Measurements from ENCODE around the gene CMAS.
"Not testable (repeated sequence)": the region's sequence is repeated elsewhere in the genome, so short reads cannot be mapped to it uniquely, and the experiment has no call there.

Gene CMAS

GRCh38 chr12:22002430-22002829 lies 43.6 kb upstream of the CMAS start:
- Histone ChIP-seq H3K27me3 (replicated peaks; ENCODE audit: insufficient read depth, low read length) (no peaks in the 10 kb centered on the region), H3K4me3 (ENCODE audit: low read length) (no peak overlapping the region), H3K9me2 (replicated peaks; ENCODE audit: insufficient read depth, low read length) (no peaks in the 10 kb centered on the region), H3K9ac (ENCODE audit: low read length) (no peak overlapping the region), H3K9me3 (replicated peaks; ENCODE audit: insufficient read depth, low read length) (no peaks in the 10 kb centered on the region), H3K79me2 (ENCODE audit: low read length) (no peaks in the 10 kb centered on the region), H3K4me1 (ENCODE audit: low read length) (no peaks in the 10 kb centered on the region), H3K27ac (ENCODE audit: low read length) (no peak overlapping the region), H3K36me3 (replicated peaks; ENCODE audit: insufficient read depth, low read length) (no peaks in the 10 kb centered on the region), H4K20me1 (ENCODE audit: insufficient read depth, low read length) (no peaks in the 10 kb centered on the region), H3K4me2 (ENCODE audit: low read depth, low read length) (no peak overlapping the region), H2AFZ (ENCODE audit: low read length) (no peak overlapping the region), H3F3A (ENCODE audit: insufficient read depth, low read length) (no peaks in the 10 kb centered on the region)
- DNase-seq: no peak
- TF ChIP-seq, protein P1, sequence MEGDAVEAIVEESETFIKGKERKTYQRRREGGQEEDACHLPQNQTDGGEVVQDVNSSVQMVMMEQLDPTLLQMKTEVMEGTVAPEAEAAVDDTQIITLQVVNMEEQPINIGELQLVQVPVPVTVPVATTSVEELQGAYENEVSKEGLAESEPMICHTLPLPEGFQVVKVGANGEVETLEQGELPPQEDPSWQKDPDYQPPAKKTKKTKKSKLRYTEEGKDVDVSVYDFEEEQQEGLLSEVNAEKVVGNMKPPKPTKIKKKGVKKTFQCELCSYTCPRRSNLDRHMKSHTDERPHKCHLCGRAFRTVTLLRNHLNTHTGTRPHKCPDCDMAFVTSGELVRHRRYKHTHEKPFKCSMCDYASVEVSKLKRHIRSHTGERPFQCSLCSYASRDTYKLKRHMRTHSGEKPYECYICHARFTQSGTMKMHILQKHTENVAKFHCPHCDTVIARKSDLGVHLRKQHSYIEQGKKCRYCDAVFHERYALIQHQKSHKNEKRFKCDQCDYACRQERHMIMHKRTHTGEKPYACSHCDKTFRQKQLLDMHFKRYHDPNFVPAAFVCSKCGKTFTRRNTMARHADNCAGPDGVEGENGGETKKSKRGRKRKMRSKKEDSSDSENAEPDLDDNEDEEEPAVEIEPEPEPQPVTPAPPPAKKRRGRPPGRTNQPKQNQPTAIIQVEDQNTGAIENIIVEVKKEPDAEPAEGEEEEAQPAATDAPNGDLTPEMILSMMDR (IDR thresholded peaks at IDR 0.05; ENCODE audit: low read length): no peak
- TF ChIP-seq EZH2 (optimal IDR thresholded peaks at IDR 0.05; ENCODE audit: low read depth, low read length) (no peak), EZH2phosphoT487 (IDR thresholded peaks at IDR 0.05; ENCODE audit: low read length) (no peak)

- not testable (repeated sequence) for H3K4me3 ChIP-seq (ENCODE audit: low read length); H4K20me1 ChIP-seq (ENCODE audit: insufficient read depth, low read length); H3F3A ChIP-seq (ENCODE audit: insufficient read depth, low read length); H3K27me3 ChIP-seq (replicated peaks; ENCODE audit: insufficient read depth, low read length); H3K4me1 ChIP-seq (ENCODE audit: low read length); H3K9ac ChIP-seq (ENCODE audit: low read length); DNase-seq; H3K27ac ChIP-seq (ENCODE audit: low read length); H3K4me2 ChIP-seq (ENCODE audit: low read depth, low read length); H3K36me3 ChIP-seq (replicated peaks; ENCODE audit: insufficient read depth, low read length); H3K9me2 ChIP-seq (replicated peaks; ENCODE audit: insufficient read depth, low read length); H2AFZ ChIP-seq (ENCODE audit: low read length); H3K79me2 ChIP-seq (ENCODE audit: low read length); H3K9me3 ChIP-seq (replicated peaks; ENCODE audit: insufficient read depth, low read length)
These were observed 38.2 kb upstream of the CMAS start for GRCh38 chr12:22007794-22008193.

DNA sequence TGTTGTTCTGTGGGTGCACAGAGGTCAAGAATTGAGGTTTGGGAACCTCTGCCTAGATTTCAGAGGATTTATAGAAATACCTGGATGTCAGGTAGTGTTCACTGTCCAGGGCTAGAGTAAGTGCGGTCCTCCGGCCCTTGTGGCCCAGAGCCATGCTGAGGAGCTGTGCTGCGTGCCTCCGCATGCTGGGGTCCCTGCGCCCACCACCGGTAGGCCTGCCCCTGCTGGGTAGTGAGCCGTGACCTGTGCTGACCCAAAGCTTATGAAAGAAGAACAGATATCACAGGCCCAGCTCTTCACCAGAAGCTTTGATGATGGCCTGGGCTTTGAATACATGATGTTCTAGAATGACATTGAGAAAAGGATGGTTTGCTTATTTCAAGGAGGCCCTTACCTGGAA lies 37.8 kb upstream of the CMAS start:
- H3K9ac ChIP-seq (ENCODE audit: low read length): no peak overlapping the region
- TF ChIP-seq EZH2 (optimal IDR thresholded peaks at IDR 0.05; ENCODE audit: low read depth, low read length) (no peak), EZH2phosphoT487 (IDR thresholded peaks at IDR 0.05; ENCODE audit: low read length) (no peak)
- TF ChIP-seq, protein P1 (IDR thresholded peaks at IDR 0.05; ENCODE audit: low read length): no peak
- no peaks in the 10 kb centered on the region for H3F3A ChIP-seq (ENCODE audit: insufficient read depth, low read length)
- H3K79me2 ChIP-seq (ENCODE audit: low read length): no peaks in the 10 kb centered on the region
- no peak overlapping the region for H3K4me3 ChIP-seq (ENCODE audit: low read length)
- no peak for DNase-seq
- no peak overlapping the region for H3K4me2 ChIP-seq (ENCODE audit: low read depth, low read length)
- no peaks in the 10 kb centered on the region for H3K36me3 ChIP-seq (replicated peaks; ENCODE audit: insufficient read depth, low read length)
- no peak overlapping the region for H3K27ac ChIP-seq (ENCODE audit: low read length)
- no peaks in the 10 kb centered on the region for H3K27me3 ChIP-seq (replicated peaks; ENCODE audit: insufficient read depth, low read length)
- H3K9me3 ChIP-seq (replicated peaks; ENCODE audit: insufficient read depth, low read length): no peaks in the 10 kb centered on the region
- H2AFZ ChIP-seq (ENCODE audit: low read length): no peak overlapping the region
- H3K9me2 ChIP-seq (replicated peaks; ENCODE audit: insufficient read depth, low read length): no peaks in the 10 kb centered on the region
- H3K4me1 ChIP-seq (ENCODE audit: low read length): no peaks in the 10 kb centered on the region
- no peaks in the 10 kb centered on the region for H4K20me1 ChIP-seq (ENCODE audit: insufficient read depth, low read length)

- no peak overlapping the region for H3K4me2 ChIP-seq (ENCODE audit: low read depth, low read length)
- H3K27me3 ChIP-seq (replicated peaks; ENCODE audit: insufficient read depth, low read length): no peaks in the 10 kb centered on the region
- no peak for DNase-seq
- no peaks in the 10 kb centered on the region for H3K36me3 ChIP-seq (replicated peaks; ENCODE audit: insufficient read depth, low read length)
- no peak overlapping the region for H2AFZ ChIP-seq (ENCODE audit: low read length)
- no peaks in the 10 kb centered on the region for H3K4me1 ChIP-seq (ENCODE audit: low read length)
- TF ChIP-seq, protein P1 (IDR thresholded peaks at IDR 0.05; ENCODE audit: low read length): no peak
- TF ChIP-seq EZH2phosphoT487 (IDR thresholded peaks at IDR 0.05; ENCODE audit: low read length): no peak
- TF ChIP-seq EZH2 (optimal IDR thresholded peaks at IDR 0.05; ENCODE audit: low read depth, low read length): no peak
- H3K27ac ChIP-seq (ENCODE audit: low read length): no peak overlapping the region
- no peaks in the 10 kb centered on the region for H3K9me3 ChIP-seq (replicated peaks; ENCODE audit: insufficient read depth, low read length)
- no peak overlapping the region for H3K9ac ChIP-seq (ENCODE audit: low read length)
- H3K79me2 ChIP-seq (ENCODE audit: low read length): no peaks in the 10 kb centered on the region
- H3F3A ChIP-seq (ENCODE audit: insufficient read depth, low read length): no peaks in the 10 kb centered on the region
- no peaks in the 10 kb centered on the region for H3K9me2 ChIP-seq (replicated peaks; ENCODE audit: insufficient read depth, low read length)
- no peaks in the 10 kb centered on the region for H4K20me1 ChIP-seq (ENCODE audit: insufficient read depth, low read length)
- H3K4me3 ChIP-seq (ENCODE audit: low read length): no peak overlapping the region
These were observed 31.8 kb upstream of the CMAS start for GRCh38 chr12:22014041-22014782.
